Rectal smooth muscle tissue (tissue), 1 donor: ENCODE data around the gene GAB4.

Experiments
- H3K27ac ChIP-seq: one replicate; pipeline ENCODE4 v1.7.0; 2013; ENCODE audit warnings: low read depth, low read length, inconsistent platforms
- H3K27me3 ChIP-seq: one replicate; pipeline ENCODE4 v1.7.0; 2013; ENCODE audit warnings: low read length; ENCODE audit not compliant: control insufficient read depth, insufficient read depth
- H3K36me3 ChIP-seq: one replicate; pipeline ENCODE4 v1.7.0; 2013; ENCODE audit warnings: low read length; ENCODE audit not compliant: control insufficient read depth, insufficient read depth
- H3K4me1 ChIP-seq: one replicate; pipeline ENCODE4 v1.7.0; 2013; ENCODE audit warnings: low read length; ENCODE audit not compliant: control insufficient read depth, insufficient read depth
- H3K4me3 ChIP-seq: one replicate; pipeline ENCODE4 v1.7.0; 2013; ENCODE audit warnings: low read length
- H3K9ac ChIP-seq: one replicate; pipeline ENCODE4 v1.7.0; 2013; ENCODE audit warnings: low read length

GAB4 gene

DNA sequence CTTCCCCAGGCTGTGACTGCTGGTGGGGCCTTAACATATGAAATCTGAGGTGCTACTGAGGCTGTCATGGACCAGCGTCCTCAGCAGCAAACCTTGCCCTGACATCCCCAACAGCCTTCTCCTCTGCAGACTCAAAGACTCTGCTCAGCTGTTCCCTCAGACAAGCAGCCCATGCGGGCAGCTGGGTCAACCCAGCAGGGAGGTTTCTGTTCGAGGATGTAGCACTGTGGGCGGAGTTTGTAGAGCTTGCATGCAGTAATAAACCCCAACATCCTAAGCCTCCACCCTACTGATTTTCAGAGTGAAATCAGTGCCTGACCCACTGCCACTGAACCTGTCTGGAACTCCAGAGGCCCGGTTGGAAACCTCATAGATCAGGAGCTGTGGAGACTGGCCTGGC lies 94.0 kb downstream of the GAB4 start:
- Histone ChIP-seq H3K27ac (no peak overlapping the region), H3K4me3 (no peak overlapping the region), H3K4me1 (no peaks in the 10 kb centered on the region), H3K27me3 (peaks cover 2% of the 10 kb centered on the region), H3K9ac (no peak overlapping the region), H3K36me3 (no peaks in the 10 kb centered on the region)

DNA sequence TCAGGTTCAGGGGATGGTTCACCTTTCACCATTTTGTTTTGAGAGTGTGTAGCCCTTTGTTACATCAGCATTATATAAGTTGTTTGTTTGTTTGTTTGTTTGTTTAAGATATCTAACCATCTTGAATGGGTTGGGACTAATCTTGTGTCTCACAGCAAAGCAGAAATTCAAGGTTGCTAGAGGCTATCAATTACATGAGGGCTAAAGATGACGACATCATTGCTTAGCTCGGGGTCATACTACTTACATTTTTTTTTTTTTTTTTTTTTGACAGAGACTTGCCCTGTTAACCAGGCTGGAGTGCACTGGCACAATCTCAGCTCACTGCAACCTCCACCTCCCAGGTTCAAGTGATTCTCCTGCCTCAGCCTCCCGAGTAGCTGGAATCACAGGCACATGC lies 95.7 kb downstream of the GAB4 start:
- Histone ChIP-seq H3K27me3 (no peaks in the 10 kb centered on the region), H3K4me3 (no peak overlapping the region), H3K9ac (no peak overlapping the region), H3K36me3 (no peaks in the 10 kb centered on the region), H3K4me1 (no peaks in the 10 kb centered on the region), H3K27ac (no peak overlapping the region)
